ENCODE measurements around the gene DLGAP1. TPM values are rescaled to one million over a fixed set of nuclear protein-coding genes. Genes with fewer than 3 reads are reported as not detected.

DLGAP1 gene
- total RNA-seq, 1 experiment from 2014 or later = 23.2 TPM

- H2BK12ac ChIP-seq (ENCODE audit: insufficient read length, low read depth, low read length) = peak overlapping the region; percentile 69
- peak overlapping the region; percentile 32 for H3K4me2 ChIP-seq (ENCODE audit: insufficient read depth, insufficient read length, low read length)
- H3K14ac ChIP-seq (ENCODE audit: insufficient read depth, low read length) = peak overlapping the region; percentile 60; the same call in 1 of the 2 replicates
- H3K56ac ChIP-seq (ENCODE audit: insufficient read length, low read depth, low read length) = no peak overlapping the region
- H4K20me1 ChIP-seq (ENCODE audit: control insufficient read depth, insufficient read depth, insufficient read length) = no peaks in the 10 kb centered on the region
- no peaks in the 10 kb centered on the region for H3K79me2 ChIP-seq (ENCODE audit: insufficient read depth, low read length)
- H3K27ac Mint-ChIP-seq = peak overlapping the region; percentile 92 to 94 (median 94)
- peaks cover 7% of the 10 kb centered on the region; the same call in 1 of the 2 replicates for H3K4me1 ChIP-seq (ENCODE audit: insufficient read depth, low read length)
- H3K36me3 Mint-ChIP-seq (ENCODE audit: insufficient read depth in 1 of 3, low read depth in 3 of 3) = peaks cover 8 to 14% (median 13%) of the 10 kb centered on the region in 3 experiments
- H3K23ac ChIP-seq (ENCODE audit: insufficient read length, low read depth, low read length) = no peak overlapping the region
- H3K27me3 ChIP-seq (ENCODE audit: insufficient read depth, low read length) = no peaks in the 10 kb centered on the region
- H2AFZ ChIP-seq (ENCODE audit: low read length) = no peak overlapping the region
- no peaks in the 10 kb centered on the region for H3K23me2 ChIP-seq (ENCODE audit: insufficient read length, low read depth, low read length, poor library complexity, severe bottlenecking)
- H2AK5ac ChIP-seq (ENCODE audit: insufficient read length, low read length) = no peak overlapping the region
- peak overlapping the region; percentile 95 for H3K18ac ChIP-seq (ENCODE audit: insufficient read length, low read depth, low read length)
- no peak overlapping the region for H2BK5ac ChIP-seq (ENCODE audit: insufficient read length, low read length)
- H3K27me3 Mint-ChIP-seq (ENCODE audit: low read depth) = no peaks in the 10 kb centered on the region
- peaks cover 10 to 12% of the 10 kb centered on the region in 2 experiments for H3K9me3 Mint-ChIP-seq
- peaks cover 31 to 34% of the 10 kb centered on the region in 2 experiments for H3K4me1 Mint-ChIP-seq
- DNase-seq = no peak
- TF ChIP-seq, protein P1, sequence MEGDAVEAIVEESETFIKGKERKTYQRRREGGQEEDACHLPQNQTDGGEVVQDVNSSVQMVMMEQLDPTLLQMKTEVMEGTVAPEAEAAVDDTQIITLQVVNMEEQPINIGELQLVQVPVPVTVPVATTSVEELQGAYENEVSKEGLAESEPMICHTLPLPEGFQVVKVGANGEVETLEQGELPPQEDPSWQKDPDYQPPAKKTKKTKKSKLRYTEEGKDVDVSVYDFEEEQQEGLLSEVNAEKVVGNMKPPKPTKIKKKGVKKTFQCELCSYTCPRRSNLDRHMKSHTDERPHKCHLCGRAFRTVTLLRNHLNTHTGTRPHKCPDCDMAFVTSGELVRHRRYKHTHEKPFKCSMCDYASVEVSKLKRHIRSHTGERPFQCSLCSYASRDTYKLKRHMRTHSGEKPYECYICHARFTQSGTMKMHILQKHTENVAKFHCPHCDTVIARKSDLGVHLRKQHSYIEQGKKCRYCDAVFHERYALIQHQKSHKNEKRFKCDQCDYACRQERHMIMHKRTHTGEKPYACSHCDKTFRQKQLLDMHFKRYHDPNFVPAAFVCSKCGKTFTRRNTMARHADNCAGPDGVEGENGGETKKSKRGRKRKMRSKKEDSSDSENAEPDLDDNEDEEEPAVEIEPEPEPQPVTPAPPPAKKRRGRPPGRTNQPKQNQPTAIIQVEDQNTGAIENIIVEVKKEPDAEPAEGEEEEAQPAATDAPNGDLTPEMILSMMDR (conservative IDR thresholded peaks at IDR 0.05) = no peak
- H3K9ac ChIP-seq (ENCODE audit: extremely low read depth, insufficient read length, low read length) = peak overlapping the region; percentile 20
- H3K27ac ChIP-seq (ENCODE audit: insufficient read length, low read depth, low read length) = peak overlapping the region; percentile 87
- H2BK15ac ChIP-seq (ENCODE audit: low read depth, low read length) = no peak overlapping the region
- H3K4ac ChIP-seq (ENCODE audit: low read depth, low read length) = no peak overlapping the region
- H3K9me3 ChIP-seq (ENCODE audit: control insufficient read depth, low read depth, low read length) = no peaks in the 10 kb centered on the region
- whole genome bisulfite sequencing (ENCODE audit: extremely low coverage, insufficient read length, low lambda C conversion rate) = no CpG with 5 or more reads among the region's 13 CpGs
- no peaks in the 10 kb centered on the region for H3K79me1 ChIP-seq (ENCODE audit: insufficient read depth, low read depth, low read length, poor library complexity, severe bottlenecking)
- H3K4me3 Mint-ChIP-seq = peak overlapping the region in 1 of 2 experiments; percentile 12; a peak in 1 of 5 replicates
- H4K8ac ChIP-seq (replicated peaks; ENCODE audit: insufficient read length, low read depth, low read length) = no peak overlapping the region
- H4K5ac ChIP-seq (ENCODE audit: insufficient read length, low read depth, low read length) = peak overlapping the region; percentile 72
- no peak overlapping the region for H2BK20ac ChIP-seq (ENCODE audit: low read depth, low read length, poor library complexity, severe bottlenecking)
- no peak overlapping the region for H3T11ph ChIP-seq (ENCODE audit: low read length)
- no peak overlapping the region for H4K91ac ChIP-seq (ENCODE audit: insufficient read length, low read depth, low read length)
- H2BK120ac ChIP-seq (ENCODE audit: low read depth, low read length, poor library complexity, severe bottlenecking) = peak overlapping the region; percentile 8
These were observed 928.4 kb downstream of the DLGAP1 start for GRCh38 chr18:3526421-3527354.
